ENCODE results near the gene FBXW10B.
"Not testable (repeated sequence)": the region's sequence is repeated elsewhere in the genome, so short reads cannot be mapped to it uniquely, and the experiment has no call there.

DNA sequence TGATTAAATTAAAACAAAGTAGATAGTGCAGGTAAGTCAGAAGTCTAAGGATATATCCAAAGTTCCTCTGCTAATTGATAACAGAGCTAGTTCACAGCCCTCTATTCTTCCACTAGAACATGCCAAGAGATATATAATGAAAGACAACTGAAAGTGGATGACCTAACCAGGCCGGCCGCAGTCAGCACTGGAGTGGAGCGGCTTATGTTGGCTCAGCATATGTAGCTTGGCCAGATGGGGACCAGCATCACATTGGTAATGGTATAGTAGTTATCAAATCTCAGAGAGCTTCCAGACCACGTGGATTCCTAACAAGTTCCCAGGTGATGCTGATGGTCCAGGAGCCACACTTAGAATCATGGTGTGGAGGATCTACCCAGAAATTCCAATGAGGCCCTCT, 38.0 kb downstream of the FBXW10B start:
- TF ChIP-seq, protein P1, sequence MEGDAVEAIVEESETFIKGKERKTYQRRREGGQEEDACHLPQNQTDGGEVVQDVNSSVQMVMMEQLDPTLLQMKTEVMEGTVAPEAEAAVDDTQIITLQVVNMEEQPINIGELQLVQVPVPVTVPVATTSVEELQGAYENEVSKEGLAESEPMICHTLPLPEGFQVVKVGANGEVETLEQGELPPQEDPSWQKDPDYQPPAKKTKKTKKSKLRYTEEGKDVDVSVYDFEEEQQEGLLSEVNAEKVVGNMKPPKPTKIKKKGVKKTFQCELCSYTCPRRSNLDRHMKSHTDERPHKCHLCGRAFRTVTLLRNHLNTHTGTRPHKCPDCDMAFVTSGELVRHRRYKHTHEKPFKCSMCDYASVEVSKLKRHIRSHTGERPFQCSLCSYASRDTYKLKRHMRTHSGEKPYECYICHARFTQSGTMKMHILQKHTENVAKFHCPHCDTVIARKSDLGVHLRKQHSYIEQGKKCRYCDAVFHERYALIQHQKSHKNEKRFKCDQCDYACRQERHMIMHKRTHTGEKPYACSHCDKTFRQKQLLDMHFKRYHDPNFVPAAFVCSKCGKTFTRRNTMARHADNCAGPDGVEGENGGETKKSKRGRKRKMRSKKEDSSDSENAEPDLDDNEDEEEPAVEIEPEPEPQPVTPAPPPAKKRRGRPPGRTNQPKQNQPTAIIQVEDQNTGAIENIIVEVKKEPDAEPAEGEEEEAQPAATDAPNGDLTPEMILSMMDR (IDR thresholded peaks at IDR 0.05; ENCODE audit: insufficient read depth, low read length, poor library complexity, severe bottlenecking) = not testable (repeated sequence)
- not testable (repeated sequence) for TF ChIP-seq EZH2phosphoT487 (conservative IDR thresholded peaks at IDR 0.05; ENCODE audit: low read length)

Data from SU-DHL-6 (cell line).